Head of caudate nucleus (tissue), 42 donors: ENCODE results near the gene SPATA46.
"Not testable (repeated sequence)": the region's sequence is repeated elsewhere in the genome, so short reads cannot be mapped to it uniquely, and the experiment has no call there.

Source experiments
- DNase-seq, 42 donors: peaks; one replicate each; pipeline versions ENCODE4 v3.0.0 to v3.0.0-alpha.2; 2020 to 2021; ENCODE audit warnings: mixed read lengths in 7 of 42
- intact Hi-C: fragments of 100-400 bp; cut with DNase I; formaldehyde crosslinking; loops from one replicate; pipeline ENCODE4 v1.15.0; 2022

SPATA46 gene

GRCh38 chr1:162376691-162377090 is at the start of gene SPATA46:
TSS of gene SPATA46 (minus strand) at chr1:162376854. CDS start at chr1:162376790, 64 bp downstream.
- peak in 2 of 42 donors; percentile 1 to 7 for DNase-seq
- intact Hi-C loops = no loop called here

GRCh38 chr1:162422662-162423375 is 46.2 kb upstream of the SPATA46 start:
- DNase-seq = no peak
- intact Hi-C loops = no loop called here

- intact Hi-C loops = no loop called here
- no peak for DNase-seq
Measured at GRCh38 chr1:162421258-162422164, 44.9 kb upstream of the SPATA46 start.

- intact Hi-C loops = no loop called here
- DNase-seq = no peak
Measured at GRCh38 chr1:162420120-162420519, 43.5 kb upstream of the SPATA46 start.

- DNase-seq, intact Hi-C loops: not testable (repeated sequence)
Measured at GRCh38 chr1:162419450-162419931, 42.8 kb upstream of the SPATA46 start.

- DNase-seq, intact Hi-C loops: not testable (repeated sequence)
Measured at GRCh38 chr1:162418584-162418983, 41.9 kb upstream of the SPATA46 start.

- intact Hi-C loops = no loop called here
- no peak for DNase-seq
Measured at GRCh38 chr1:162417650-162418049, 41.0 kb upstream of the SPATA46 start.

GRCh38 chr1:162416909-162417308 is 40.3 kb upstream of the SPATA46 start:
- intact Hi-C loops = no loop called here
- no peak for DNase-seq

GRCh38 chr1:162416215-162416614 is 39.6 kb upstream of the SPATA46 start:
- intact Hi-C loops = no loop called here
- DNase-seq = no peak

GRCh38 chr1:162412002-162412401 is 35.3 kb upstream of the SPATA46 start, which contains the start of gene SH2D1B:
TSS of gene SH2D1B (minus strand) at chr1:162412136. CDS start at chr1:162412016, 120 bp downstream.
- DNase-seq = no peak
- intact Hi-C loops = no loop called here

GRCh38 chr1:162407539-162407938 is 30.9 kb upstream of the SPATA46 start:
- intact Hi-C loops = no loop called here
- DNase-seq = no peak

- no peak for DNase-seq
- intact Hi-C loops = no loop called here
Measured at GRCh38 chr1:162406811-162407210, 30.2 kb upstream of the SPATA46 start.

- no peak for DNase-seq
- intact Hi-C loops = no loop called here
Measured at GRCh38 chr1:162405800-162406199, 29.1 kb upstream of the SPATA46 start.

- intact Hi-C loops = no loop called here
- no peak for DNase-seq
Measured at GRCh38 chr1:162404550-162405160, 28.0 kb upstream of the SPATA46 start.

GRCh38 chr1:162400790-162401355 is 24.2 kb upstream of the SPATA46 start:
- intact Hi-C loops = no loop called here
- DNase-seq = no peak

- DNase-seq = no peak
- intact Hi-C loops = no loop called here
Measured at GRCh38 chr1:162398999-162399580, 22.4 kb upstream of the SPATA46 start.

GRCh38 chr1:162397943-162398560 is 21.4 kb upstream of the SPATA46 start:
- intact Hi-C loops = no loop called here

GRCh38 chr1:162397039-162397448 is 20.4 kb upstream of the SPATA46 start:
- DNase-seq = no peak
- intact Hi-C loops = no loop called here

More at GRCh38 chr1:162397943-162398560, 21.4 kb upstream of the SPATA46 start:
- no peak for DNase-seq
